A549 treated with DMSO at 1 μM for 4 hours (cell line): ENCODE measurements around the gene CCDC6. TPM values are rescaled to one million over a fixed set of nuclear protein-coding genes. Genes with fewer than 3 reads are reported as not detected.

Experiments used
- total RNA-seq: library from RNA; stranded (reverse); fragments of 200-300 nt; extraction: Qiagen RNA extraction; gene quantifications from 5 replicates; pipeline ENCODE4 v1.2.3, GENCODE V29; 2022; ENCODE audit warnings: low read depth

CCDC6 gene
- 21.1 to 28.7 TPM (median 26.3 TPM) in 5 replicates for total RNA-seq

GRCh38 chr10:59906417-59907202, at the start of gene CCDC6:
Gene CCDC6 (minus strand): TSS chr10:59906556. CDS start chr10:59906424, 132 bp downstream.

GRCh38 chr10:59753267-59753666, 153.1 kb downstream of the CCDC6 start, which contains the start of gene MRLN:
Gene MRLN (minus strand): TSS chr10:59753455.

Other genes with a start within 250 kb of the CCDC6 start
- gene SLC16A9, start 196.7 kb downstream of the CCDC6 start, total RNA-seq = 0.07 to 0.17 TPM (median 0.14 TPM) in 5 replicates
- gene MRLN, start 153.1 kb downstream of the CCDC6 start, total RNA-seq = not detected in 5 replicates